Gastrocnemius medialis (tissue), 4 donors: ENCODE results near the gene C5orf58. TPM values are rescaled to one million over a fixed set of nuclear protein-coding genes. Genes with fewer than 3 reads are reported as not detected.

Experiments used
- ATAC-seq, 2 donors: fragments of 150-250 bp; one replicate each; pipeline ENCODE4 v1.9.1; 2016
- DNase-seq, 2 donors: peaks; one replicate each; pipeline ENCODE4 v3.0.0-alpha.2; 2019
- H3K27ac ChIP-seq, 4 donors: fragments of 200-600 bp; sonication (generic); 1 replicate in 1 of 4; 2 replicates in 3 of 4; pipeline ENCODE4 v1.5.1; 2016 to 2018; ENCODE audit warnings: mild to moderate bottlenecking in 2 of 4, moderate library complexity in 1 of 4
- H3K27me3 ChIP-seq, 3 donors: fragments of 200-600 bp; sonication (generic) in 2 of 3; 1 replicate in 1 of 3; 2 replicates in 2 of 3; pipeline versions ENCODE4 v1.5.1 to v1.6.0; 2016 to 2019; ENCODE audit warnings: mild to moderate bottlenecking in 1 of 3, moderate library complexity in 1 of 3
- H3K36me3 ChIP-seq, 2 donors: fragments of 200-600 bp; sonication (generic) in 1 of 2; one replicate each; pipeline ENCODE4 v1.5.1; 2017 to 2018
- H3K4me1 ChIP-seq, 2 donors: fragments of 200-600 bp; sonication (generic) in 1 of 2; one replicate each; pipeline ENCODE4 v1.5.1; 2016 to 2017; ENCODE audit warnings: mild to moderate bottlenecking in 2 of 2
- H3K4me3 ChIP-seq, 4 donors: fragments of 200-600 bp; sonication (generic) in 3 of 4; 1 replicate in 1 of 4; 2 replicates in 3 of 4; pipeline ENCODE4 v1.5.1; 2016 to 2019; ENCODE audit warnings: mild to moderate bottlenecking in 2 of 4
- H3K9me3 ChIP-seq, 3 donors: fragments of 200-600 bp; sonication (generic) in 2 of 3; 1 replicate in 1 of 3; 2 replicates in 2 of 3; pipeline ENCODE4 v1.5.1; 2016 to 2019
- POLR2A ChIP-seq, 2 donors: fragments of 450-650 bp; IDR thresholded peaks; one replicate each; pipeline ENCODE4 v1.6.1; 2017; ENCODE audit warnings: antibody characterized with exemption in 2 of 2, mild to moderate bottlenecking in 2 of 2, moderate library complexity in 2 of 2
- in situ Hi-C, 4 donors: fragments of 200-750 bp; cut with MboI; loops; one replicate each; pipeline versions ENCODE4 v1.15.0 to v1.8.0; 2017; ENCODE audit warnings: low sequenced_read_pairs in 4 of 4
- intact Hi-C: fragments of 100-400 bp; cut with DNase I; formaldehyde crosslinking; loops from one replicate; pipeline ENCODE4 v1.15.1; 2023; ENCODE audit warnings: low total_unique reads
- total RNA-seq, 4 donors: library from RNA; depleted of rRNA; stranded (reverse); fragments of >200 nt; gene quantifications; one replicate each; pipeline versions ENCODE4 v1.1.0 to v1.2.3, GENCODE V29; 2016
- TF ChIP-seq, protein P1 (sequence below), 5 experiments: fragments of 450-650 bp in 3 of 5; fragments of 200-600 bp in 2 of 5; sonication (generic) in 2 of 5; IDR thresholded peaks in 4 of 5; conservative IDR thresholded peaks in 1 of 5; 1 replicate in 4 of 5; 2 replicates in 1 of 5; pipeline ENCODE4 v1.5.1; 2016 to 2019; ENCODE audit warnings: antibody characterized with exemption in 5 of 5, mild to moderate bottlenecking in 3 of 5, moderate library complexity in 3 of 5

C5orf58 gene
- total RNA-seq, 4 donors from 2014 or later = not detected

DNA sequence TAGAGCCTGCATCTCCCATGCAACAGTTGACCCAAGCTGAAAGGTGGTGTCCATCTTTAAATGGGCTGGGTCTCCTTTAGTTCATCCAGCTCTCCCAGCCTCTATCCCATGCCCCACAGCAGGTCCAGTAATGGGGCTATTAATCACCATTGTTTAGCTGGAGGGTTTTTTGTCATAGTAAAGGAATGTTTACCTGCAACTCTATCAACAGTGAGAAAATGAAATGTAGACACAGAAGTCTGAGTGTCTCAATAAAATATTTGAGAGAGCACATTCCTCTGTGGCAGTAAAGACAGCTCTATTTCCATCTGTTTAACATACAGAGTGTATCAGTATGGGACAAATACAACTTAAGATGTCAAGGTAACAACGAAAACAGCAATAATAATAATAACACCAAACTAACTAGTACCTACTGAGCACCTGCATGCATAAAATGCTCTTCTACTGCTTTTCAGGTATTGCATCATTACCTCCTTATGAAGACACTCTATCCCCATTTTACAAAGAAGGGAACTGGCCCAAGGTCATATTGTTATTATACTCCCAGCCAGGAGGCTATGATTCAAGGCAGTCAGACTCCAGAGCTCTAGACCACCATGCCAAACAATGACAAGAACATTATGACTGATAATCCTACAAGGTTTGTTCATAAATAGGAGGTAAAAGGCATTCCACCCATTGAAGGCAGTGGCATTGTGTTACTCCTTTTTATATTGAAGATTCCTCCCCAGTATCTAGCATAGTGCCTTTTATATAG lies 21.0 kb upstream of the C5orf58 start:
- no peak for ATAC-seq
- intact Hi-C loops = no loop called here
- no peak for DNase-seq

DNA sequence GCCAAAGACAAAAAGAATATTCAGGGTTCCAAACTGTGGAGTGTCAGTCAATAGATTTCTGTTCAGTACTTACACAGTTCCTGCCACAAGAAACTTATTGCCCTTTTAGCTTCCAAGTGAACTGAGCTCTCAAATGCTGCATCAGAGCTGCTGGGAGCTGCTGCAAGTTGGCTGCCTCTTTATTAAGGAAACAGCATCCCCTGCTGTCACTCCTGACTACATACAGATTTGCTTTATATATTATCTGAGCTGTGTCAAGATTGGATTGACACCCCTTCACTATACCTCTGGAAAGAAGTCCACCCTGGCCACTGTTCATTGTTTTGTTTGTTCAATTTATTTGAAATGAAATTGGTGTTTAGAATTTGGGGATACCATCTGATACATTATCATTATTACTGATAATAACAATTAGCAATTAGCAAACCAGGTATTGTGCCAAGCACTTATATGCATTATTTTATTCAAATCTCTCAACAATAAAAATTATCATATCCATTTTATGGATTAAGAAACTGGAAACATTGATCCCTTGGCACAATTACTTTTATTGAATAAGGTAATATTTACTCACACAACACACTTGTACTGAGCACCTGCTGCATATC lies 16.4 kb upstream of the C5orf58 start:
- no peak overlapping the region for H3K27ac ChIP-seq
- H3K4me3 ChIP-seq = no peak overlapping the region
- no peaks in the 10 kb centered on the region for H3K27me3 ChIP-seq
- no peak for TF ChIP-seq POLR2A (IDR thresholded peaks at IDR 0.05)
- TF ChIP-seq, protein P1, sequence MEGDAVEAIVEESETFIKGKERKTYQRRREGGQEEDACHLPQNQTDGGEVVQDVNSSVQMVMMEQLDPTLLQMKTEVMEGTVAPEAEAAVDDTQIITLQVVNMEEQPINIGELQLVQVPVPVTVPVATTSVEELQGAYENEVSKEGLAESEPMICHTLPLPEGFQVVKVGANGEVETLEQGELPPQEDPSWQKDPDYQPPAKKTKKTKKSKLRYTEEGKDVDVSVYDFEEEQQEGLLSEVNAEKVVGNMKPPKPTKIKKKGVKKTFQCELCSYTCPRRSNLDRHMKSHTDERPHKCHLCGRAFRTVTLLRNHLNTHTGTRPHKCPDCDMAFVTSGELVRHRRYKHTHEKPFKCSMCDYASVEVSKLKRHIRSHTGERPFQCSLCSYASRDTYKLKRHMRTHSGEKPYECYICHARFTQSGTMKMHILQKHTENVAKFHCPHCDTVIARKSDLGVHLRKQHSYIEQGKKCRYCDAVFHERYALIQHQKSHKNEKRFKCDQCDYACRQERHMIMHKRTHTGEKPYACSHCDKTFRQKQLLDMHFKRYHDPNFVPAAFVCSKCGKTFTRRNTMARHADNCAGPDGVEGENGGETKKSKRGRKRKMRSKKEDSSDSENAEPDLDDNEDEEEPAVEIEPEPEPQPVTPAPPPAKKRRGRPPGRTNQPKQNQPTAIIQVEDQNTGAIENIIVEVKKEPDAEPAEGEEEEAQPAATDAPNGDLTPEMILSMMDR (IDR thresholded peaks at IDR 0.05 in 4 of 5, conservative IDR thresholded peaks at IDR 0.05 in 1 of 5) = peak in 1 of 5 experiments; percentile 13
- H3K4me1 ChIP-seq = no peaks in the 10 kb centered on the region
- ATAC-seq (no peak), DNase-seq (no peak)
- H3K36me3 ChIP-seq = no peaks in the 10 kb centered on the region
- in situ Hi-C loops (no loop called here), intact Hi-C loops (no loop called here)
- H3K9me3 ChIP-seq = no peaks in the 10 kb centered on the region

More for the DNA sequence above, 21.0 kb upstream of the C5orf58 start:
- in situ Hi-C loops = no loop called here
- Histone ChIP-seq H3K4me1 (no peaks in the 10 kb centered on the region), H3K36me3 (no peaks in the 10 kb centered on the region), H3K27me3 (peaks cover 0 to 4% (median 0%) of the 10 kb centered on the region in 3 donors), H3K4me3 (no peak overlapping the region), H3K27ac (no peak overlapping the region), H3K9me3 (no peaks in the 10 kb centered on the region)
- TF ChIP-seq, protein P1 (IDR thresholded peaks at IDR 0.05 in 4 of 5, conservative IDR thresholded peaks at IDR 0.05 in 1 of 5) = no peak
- no peak for TF ChIP-seq POLR2A (IDR thresholded peaks at IDR 0.05)

DNA sequence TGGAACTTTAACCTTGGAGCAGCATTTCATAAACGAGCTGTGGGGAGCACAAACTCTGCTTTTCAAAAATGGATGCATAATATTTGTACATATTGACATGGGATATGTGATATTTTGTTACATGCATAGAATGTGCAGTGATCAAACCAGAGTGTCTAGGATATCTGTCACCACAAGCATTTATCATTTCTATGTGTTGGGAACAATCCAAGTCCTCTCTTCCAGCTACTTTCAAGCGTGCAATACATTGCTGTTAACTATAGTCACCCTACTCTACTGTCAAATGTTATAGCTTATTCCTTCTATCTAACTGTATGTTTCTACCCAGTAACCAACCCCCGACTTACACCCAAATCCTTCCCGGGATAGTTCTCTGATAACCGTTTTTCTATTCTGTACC lies 15.0 kb upstream of the C5orf58 start:
- DNase-seq (no peak), ATAC-seq (no peak)
- Histone ChIP-seq H3K27me3 (no peaks in the 10 kb centered on the region), H3K9me3 (no peaks in the 10 kb centered on the region), H3K4me3 (no peak overlapping the region), H3K27ac (no peak overlapping the region), H3K4me1 (no peaks in the 10 kb centered on the region), H3K36me3 (no peaks in the 10 kb centered on the region)
- intact Hi-C loops = no loop called here
- TF ChIP-seq, protein P1 (IDR thresholded peaks at IDR 0.05 in 4 of 5, conservative IDR thresholded peaks at IDR 0.05 in 1 of 5) = no peak
- TF ChIP-seq POLR2A (IDR thresholded peaks at IDR 0.05) = no peak
- in situ Hi-C loops = no loop called here

DNA sequence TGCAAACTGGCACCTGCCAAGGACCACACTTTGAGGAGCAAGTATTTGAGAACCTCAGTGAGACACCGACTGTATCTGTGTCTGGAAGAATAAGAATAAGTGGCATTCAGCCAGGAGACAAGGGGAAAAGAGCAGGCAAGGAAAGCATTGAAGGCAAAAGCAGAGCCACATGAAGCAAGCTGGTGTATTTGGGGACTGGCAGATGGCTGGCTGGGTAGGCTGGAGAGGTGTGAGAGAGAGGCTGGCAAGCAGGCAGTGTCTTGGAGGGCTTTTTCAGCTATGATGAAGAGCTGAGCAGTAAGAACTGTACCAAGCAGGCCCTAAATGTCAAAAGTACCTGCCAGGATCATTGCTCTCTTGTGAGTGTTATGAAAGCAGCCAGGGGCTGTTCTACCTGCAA lies 14.1 kb upstream of the C5orf58 start:
- H3K4me3 ChIP-seq = no peak overlapping the region
- H3K4me1 ChIP-seq = no peaks in the 10 kb centered on the region
- H3K27ac ChIP-seq = no peak overlapping the region
- TF ChIP-seq POLR2A (IDR thresholded peaks at IDR 0.05) = no peak
- TF ChIP-seq, protein P1 (IDR thresholded peaks at IDR 0.05 in 4 of 5, conservative IDR thresholded peaks at IDR 0.05 in 1 of 5) = no peak
- ATAC-seq (no peak), DNase-seq (no peak)
- in situ Hi-C loops = no loop called here
- intact Hi-C loops = no loop called here
- H3K27me3 ChIP-seq = no peaks in the 10 kb centered on the region
- H3K9me3 ChIP-seq = no peaks in the 10 kb centered on the region
- H3K36me3 ChIP-seq = no peaks in the 10 kb centered on the region
